Sigmoid colon (tissue), 4 donors: Measurements from ENCODE around the gene PTPRU.

Source experiments
- POLR2A ChIP-seq, 2 donors: fragments of 450-650 bp; IDR thresholded peaks; one replicate each; pipeline ENCODE4 v1.6.1; 2016; ENCODE audit warnings: antibody characterized with exemption in 2 of 2, mild to moderate bottlenecking in 2 of 2, moderate library complexity in 2 of 2
- POLR2AphosphoS5 ChIP-seq, 4 donors: sonication (generic); formaldehyde crosslinking; IDR thresholded peaks; one replicate each; pipeline ENCODE4 v1.6.1; 2017; ENCODE audit warnings: antibody characterized with exemption in 4 of 4
- TF ChIP-seq, protein P1 (sequence below), 4 experiments: fragments of 450-650 bp in 3 of 4; fragments of 200-600 bp in 1 of 4; IDR thresholded peaks; one replicate each; pipeline ENCODE4 v1.5.1; 2016 to 2019; ENCODE audit warnings: antibody characterized with exemption in 4 of 4, mild to moderate bottlenecking in 3 of 4, moderate library complexity in 2 of 4

DNA sequence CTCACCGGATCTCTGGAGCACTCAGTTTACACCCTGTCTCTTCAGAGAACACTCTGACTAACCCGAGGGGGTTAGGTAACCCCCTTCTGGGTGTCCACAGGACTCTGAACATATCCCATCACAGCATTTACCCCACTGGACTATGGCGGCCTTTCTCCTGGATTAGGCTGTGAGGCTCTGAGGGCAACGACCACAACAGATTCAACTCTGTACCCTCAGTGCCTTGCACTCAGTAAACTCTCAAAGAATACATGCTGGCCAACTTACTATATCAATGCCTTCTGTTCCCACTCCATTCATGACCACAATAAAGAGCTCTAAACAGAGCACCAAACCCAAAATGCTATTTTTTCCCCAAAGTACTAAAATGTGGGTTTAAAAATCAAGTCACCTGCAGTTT lies 11.0 kb upstream of the PTPRU start:
- TF ChIP-seq POLR2A (IDR thresholded peaks at IDR 0.05): no peak
- TF ChIP-seq, protein P1, sequence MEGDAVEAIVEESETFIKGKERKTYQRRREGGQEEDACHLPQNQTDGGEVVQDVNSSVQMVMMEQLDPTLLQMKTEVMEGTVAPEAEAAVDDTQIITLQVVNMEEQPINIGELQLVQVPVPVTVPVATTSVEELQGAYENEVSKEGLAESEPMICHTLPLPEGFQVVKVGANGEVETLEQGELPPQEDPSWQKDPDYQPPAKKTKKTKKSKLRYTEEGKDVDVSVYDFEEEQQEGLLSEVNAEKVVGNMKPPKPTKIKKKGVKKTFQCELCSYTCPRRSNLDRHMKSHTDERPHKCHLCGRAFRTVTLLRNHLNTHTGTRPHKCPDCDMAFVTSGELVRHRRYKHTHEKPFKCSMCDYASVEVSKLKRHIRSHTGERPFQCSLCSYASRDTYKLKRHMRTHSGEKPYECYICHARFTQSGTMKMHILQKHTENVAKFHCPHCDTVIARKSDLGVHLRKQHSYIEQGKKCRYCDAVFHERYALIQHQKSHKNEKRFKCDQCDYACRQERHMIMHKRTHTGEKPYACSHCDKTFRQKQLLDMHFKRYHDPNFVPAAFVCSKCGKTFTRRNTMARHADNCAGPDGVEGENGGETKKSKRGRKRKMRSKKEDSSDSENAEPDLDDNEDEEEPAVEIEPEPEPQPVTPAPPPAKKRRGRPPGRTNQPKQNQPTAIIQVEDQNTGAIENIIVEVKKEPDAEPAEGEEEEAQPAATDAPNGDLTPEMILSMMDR (IDR thresholded peaks at IDR 0.05): no peak
- TF ChIP-seq POLR2AphosphoS5 (IDR thresholded peaks at IDR 0.05): no peak
